ENCODE results near the gene OR52E6.

Gene OR52E6

DNA sequence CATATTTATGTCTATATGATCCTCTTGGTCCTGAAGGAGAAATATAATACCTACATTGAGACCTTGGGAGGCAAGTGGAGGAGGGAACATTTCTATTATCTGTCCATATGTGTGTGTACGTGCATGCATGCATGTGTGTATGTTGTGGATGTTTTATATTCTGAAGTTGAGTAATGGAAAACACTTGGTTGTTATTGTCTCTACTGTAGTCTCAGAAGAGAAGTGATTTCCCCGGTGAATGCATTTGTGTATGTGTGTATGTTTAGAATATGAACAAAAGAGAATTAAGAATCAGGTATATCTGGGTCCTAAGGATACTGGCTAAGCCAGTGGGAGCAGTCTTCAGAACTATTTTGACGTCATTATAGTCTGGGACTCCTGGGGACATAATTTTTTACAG, 50.5 kb downstream of the OR52E6 start, which contains the start of gene OR52N1:
TSS of gene OR52N1 (minus strand) at position 101 of the 400 bp plus-strand sequence. CDS start 2,449 bp downstream, outside the sequence.
- DNase-seq: no peak

Measured in CD4-positive, alpha-beta T cell treated with Interleukin-17A for 4 hours (primary cell).